Activated T-helper 1 cell treated with anti-CD3 and anti-CD28 coated beads, Interleukin-12 subunit alpha, Interleukin-12 subunit beta, Interleukin-2, Interleukin-4 antibody, amounts not matched to agents 30 ng/mL and 10 ng/mL and 1 ng/mL, durations not matched to agents 14 hours and 24 hours and 36 hours (primary cell): ENCODE measurements around the gene FBXO47. TPM values are rescaled to one million over a fixed set of nuclear protein-coding genes. Genes with fewer than 3 reads are reported as not detected.
"Not testable (repeated sequence)": the region's sequence is repeated elsewhere in the genome, so short reads cannot be mapped to it uniquely, and the experiment has no call there.

Source experiments
- DNase-seq: peaks from one replicate; pipeline ENCODE4 v3.0.0; 2021; ENCODE audit warnings: low spot score
- H3K27ac Mint-ChIP-seq: one replicate; pipeline ENCODE4 v1.8.0; 2021; ENCODE audit warnings: mild to moderate bottlenecking, mixed read lengths
- H3K27me3 Mint-ChIP-seq: one replicate; pipeline ENCODE4 v1.8.0; 2022; ENCODE audit warnings: mild to moderate bottlenecking, moderate library complexity, mixed read lengths; ENCODE audit not compliant: insufficient read depth
- H3K36me3 Mint-ChIP-seq: one replicate; pipeline ENCODE4 v1.8.0; 2021; ENCODE audit warnings: low read depth, mixed read lengths
- H3K4me1 Mint-ChIP-seq: one replicate; pipeline ENCODE4 v1.8.0; 2021; ENCODE audit warnings: low read depth, mixed read lengths
- H3K4me3 Mint-ChIP-seq: one replicate; pipeline ENCODE4 v1.8.0; 2021; ENCODE audit warnings: mild to moderate bottlenecking, moderate library complexity, mixed read lengths
- H3K9me3 Mint-ChIP-seq: one replicate; pipeline ENCODE4 v1.8.0; 2021; ENCODE audit warnings: mixed read lengths
- intact Hi-C: fragments of 100-400 bp; cut with micrococcal nuclease; formaldehyde crosslinking; loops from one replicate; pipeline ENCODE4 v1.15.1; 2024
- total RNA-seq: library from RNA; stranded (reverse); gene quantifications from 2 replicates; pipeline ENCODE4 v1.2.3, GENCODE V29; 2022

FBXO47 gene
- total RNA-seq, 1 donor from 2014 or later = 0.08 TPM

DNA sequence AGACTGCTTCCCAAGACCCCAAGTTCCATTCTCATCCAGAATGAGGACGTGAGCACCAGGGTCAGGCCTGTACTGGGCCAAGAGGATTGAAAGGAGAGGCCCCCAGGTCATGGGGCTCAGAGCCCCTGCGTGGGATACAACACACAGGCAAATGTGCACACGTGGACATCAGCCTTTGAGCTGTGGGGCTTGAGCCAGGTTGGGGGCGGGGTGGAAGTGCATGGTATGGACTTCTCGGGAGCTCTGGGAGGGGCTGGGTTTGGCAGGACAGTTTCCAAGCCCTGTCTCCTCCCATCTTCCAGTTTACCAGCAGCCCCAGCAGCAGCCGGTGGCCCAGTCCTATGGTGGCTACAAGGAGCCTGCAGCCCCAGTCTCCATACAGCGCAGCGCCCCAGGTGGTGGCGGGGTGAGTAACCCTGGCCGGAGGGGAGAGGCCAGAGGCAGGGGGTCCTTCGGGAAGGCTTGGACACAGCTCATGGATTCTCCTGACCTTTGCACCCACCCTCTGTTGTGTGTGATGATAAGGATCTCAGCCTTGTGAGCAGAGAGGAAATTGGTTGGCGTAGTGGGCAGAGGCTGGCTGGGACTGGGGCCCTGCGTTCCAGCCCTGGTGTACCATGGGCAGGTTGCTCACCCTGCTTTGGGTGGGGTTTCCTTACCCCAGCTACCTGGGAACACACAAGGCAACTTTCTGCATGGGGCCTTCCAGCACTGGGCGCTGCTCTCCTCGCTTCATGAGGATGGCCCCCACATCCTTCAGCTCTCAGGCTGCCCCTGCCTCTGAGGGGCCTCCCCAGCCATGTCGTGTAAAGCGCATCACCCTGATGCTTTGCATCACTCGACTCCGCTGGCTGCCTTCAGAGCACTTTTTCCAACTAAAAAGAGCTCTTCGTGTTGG, 52.2 kb downstream of the FBXO47 start:
- Mint-ChIP-seq H3K4me1 (no peaks in the 10 kb centered on the region), H3K27ac (no peak overlapping the region), H3K9me3 (no peaks in the 10 kb centered on the region), H3K27me3 (no peaks in the 10 kb centered on the region), H3K36me3 (peaks cover 21% of the 10 kb centered on the region), H3K4me3 (no peak overlapping the region)
- no peak for DNase-seq
- intact Hi-C loops = no loop called here

DNA sequence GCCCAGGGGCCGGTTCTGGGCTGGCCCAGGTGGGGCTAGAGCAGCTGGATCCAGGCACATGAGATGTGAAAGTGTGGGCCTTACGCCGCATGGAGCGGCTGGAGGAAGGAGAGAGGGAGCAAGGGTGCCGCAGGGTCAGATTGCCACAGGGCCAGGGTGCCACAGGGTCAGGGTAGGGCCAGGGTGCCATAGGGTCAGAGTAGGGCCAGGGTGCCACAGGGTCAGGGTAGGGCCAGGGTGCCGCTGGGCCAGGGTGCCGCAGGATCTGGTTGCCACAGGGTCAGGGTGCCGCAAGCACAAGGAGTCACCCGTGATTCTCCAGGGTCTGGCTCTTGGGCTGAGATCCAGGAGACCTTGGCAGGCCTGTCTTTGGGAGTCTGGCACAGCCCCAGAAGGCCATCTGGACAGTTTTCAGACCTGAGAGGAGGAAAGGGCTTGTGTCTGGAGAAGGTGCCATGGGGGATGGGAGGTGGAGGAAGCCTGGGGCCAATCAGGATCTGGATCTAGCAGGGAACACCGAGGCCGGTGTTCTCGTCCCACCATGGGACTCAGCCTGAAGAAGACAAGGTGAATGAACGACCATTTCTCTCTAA, 54.9 kb downstream of the FBXO47 start:
- Mint-ChIP-seq H3K9me3 (no peaks in the 10 kb centered on the region), H3K36me3 (peaks cover 18% of the 10 kb centered on the region), H3K27ac (peak overlapping the region; percentile 73), H3K27me3 (no peaks in the 10 kb centered on the region), H3K4me1 (no peaks in the 10 kb centered on the region), H3K4me3 (no peak overlapping the region)
- DNase-seq = no peak
- intact Hi-C loops = no loop called here

DNA sequence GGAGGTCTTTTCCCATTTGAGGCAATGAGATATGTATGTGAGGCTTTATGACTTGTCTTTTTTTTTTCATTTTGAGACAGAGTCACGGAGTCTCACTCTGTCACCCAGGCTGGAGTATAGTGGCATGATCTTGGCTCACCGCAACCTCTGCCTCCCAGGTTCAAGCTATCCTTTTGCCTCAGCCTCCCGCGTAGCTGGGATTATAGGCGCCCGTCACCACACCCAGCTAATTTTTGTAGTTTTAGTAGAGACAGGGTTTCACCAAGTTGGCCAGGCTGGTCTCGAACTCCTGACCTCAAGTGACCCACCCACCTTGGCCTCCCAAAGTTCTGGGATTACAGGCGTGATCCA, 55.5 kb downstream of the FBXO47 start:
- intact Hi-C loops, DNase-seq, H3K27me3 Mint-ChIP-seq, H3K27ac Mint-ChIP-seq, H3K4me1 Mint-ChIP-seq, H3K9me3 Mint-ChIP-seq, H3K4me3 Mint-ChIP-seq: not testable (repeated sequence)
- peaks cover 15% of the 10 kb centered on the region for H3K36me3 Mint-ChIP-seq

DNA sequence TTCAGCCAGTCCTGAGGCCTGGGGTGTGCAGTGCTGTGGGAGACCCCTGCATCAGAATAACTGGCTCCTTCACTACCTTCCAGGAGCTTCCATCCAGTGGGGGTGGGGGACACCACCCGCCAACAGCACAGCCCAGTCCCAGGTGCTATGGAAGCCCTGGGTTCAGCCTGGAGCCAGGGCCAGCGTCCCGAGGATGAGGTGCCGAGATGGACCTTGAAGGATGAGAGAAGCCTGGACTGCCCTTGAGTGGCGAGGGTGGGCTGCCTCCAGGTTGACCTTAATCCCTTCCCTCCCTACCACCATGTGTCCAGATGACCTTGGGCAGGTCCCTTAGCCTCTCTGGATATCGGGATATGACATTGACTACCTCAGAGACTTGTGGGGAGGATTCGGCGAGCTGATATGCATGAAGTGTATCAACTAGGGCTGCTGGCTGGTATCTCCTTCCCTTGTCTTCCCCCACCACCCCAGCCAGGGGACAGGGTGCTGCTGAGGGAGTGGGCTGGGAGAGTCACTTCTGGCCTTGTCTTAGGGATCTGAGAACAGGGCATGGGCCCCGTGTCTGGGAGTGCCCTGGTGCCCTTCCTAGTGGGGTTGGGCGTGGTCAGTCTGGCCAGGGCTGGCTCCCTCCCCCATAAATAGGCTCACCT, 56.0 kb downstream of the FBXO47 start:
- intact Hi-C loops = no loop called here

DNA sequence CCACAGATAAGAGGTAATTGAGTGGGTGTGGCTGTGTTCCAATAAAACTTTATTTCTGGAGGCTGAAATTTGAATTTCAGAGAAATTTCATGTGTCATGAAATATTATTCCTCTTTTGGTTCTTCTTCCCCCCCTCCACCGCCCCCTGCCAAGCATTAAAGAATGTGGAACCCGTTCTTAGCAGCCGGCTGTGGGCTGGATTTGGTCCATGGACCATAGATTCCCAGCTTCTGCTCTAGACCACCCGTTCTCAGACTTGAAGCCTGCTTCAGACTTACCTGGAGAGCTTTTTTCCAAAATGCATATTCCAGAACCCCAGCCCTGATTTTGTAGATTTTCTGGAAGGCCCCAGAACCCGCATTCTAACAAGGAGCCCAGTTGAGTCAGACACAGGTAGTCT, 56.9 kb downstream of the FBXO47 start:
- H3K27ac Mint-ChIP-seq = no peak overlapping the region
- no peak for DNase-seq
- no peak overlapping the region for H3K4me3 Mint-ChIP-seq
- no peaks in the 10 kb centered on the region for H3K27me3 Mint-ChIP-seq
- intact Hi-C loops = no loop called here
- no peaks in the 10 kb centered on the region for H3K9me3 Mint-ChIP-seq
- no peaks in the 10 kb centered on the region for H3K4me1 Mint-ChIP-seq
- peaks cover 16% of the 10 kb centered on the region for H3K36me3 Mint-ChIP-seq

More for the DNA sequence above, 56.0 kb downstream of the FBXO47 start:
- H3K4me1 Mint-ChIP-seq = no peaks in the 10 kb centered on the region
- no peak overlapping the region for H3K27ac Mint-ChIP-seq
- H3K4me3 Mint-ChIP-seq = no peak overlapping the region
- no peak for DNase-seq
- H3K27me3 Mint-ChIP-seq = no peaks in the 10 kb centered on the region
- peaks cover 14% of the 10 kb centered on the region for H3K36me3 Mint-ChIP-seq
- no peaks in the 10 kb centered on the region for H3K9me3 Mint-ChIP-seq

DNA sequence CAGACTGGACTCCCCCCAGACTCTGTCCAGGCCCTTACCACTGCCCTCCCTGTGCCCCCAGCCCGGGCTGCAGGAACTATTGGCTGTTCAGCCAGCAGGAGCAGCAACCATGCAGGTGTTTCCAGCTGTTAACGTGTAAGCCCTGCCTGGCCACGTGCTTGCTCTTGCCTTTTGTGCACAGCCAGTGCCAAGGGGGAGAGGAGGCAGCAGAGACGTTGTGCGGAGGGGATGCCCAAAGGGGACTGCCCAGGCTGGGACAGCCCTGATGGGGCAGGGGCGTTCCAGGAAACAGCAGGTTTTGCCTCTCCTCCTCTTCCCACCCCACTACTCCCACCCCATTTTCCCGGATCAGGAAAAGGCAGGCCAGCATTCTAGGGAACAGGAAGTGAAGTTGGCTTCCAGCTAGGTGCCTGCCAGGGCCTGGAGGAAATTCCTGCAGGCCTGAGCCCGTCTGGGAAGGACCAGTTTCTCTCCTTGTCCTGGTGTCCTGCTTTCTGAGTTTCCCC, 58.5 kb downstream of the FBXO47 start:
- Mint-ChIP-seq H3K36me3 (peaks cover 20% of the 10 kb centered on the region), H3K4me1 (peaks cover 2% of the 10 kb centered on the region), H3K4me3 (no peak overlapping the region), H3K27me3 (no peaks in the 10 kb centered on the region), H3K27ac (peak overlapping the region; percentile 12), H3K9me3 (no peaks in the 10 kb centered on the region)
- intact Hi-C loops = no loop called here
- no peak for DNase-seq

DNA sequence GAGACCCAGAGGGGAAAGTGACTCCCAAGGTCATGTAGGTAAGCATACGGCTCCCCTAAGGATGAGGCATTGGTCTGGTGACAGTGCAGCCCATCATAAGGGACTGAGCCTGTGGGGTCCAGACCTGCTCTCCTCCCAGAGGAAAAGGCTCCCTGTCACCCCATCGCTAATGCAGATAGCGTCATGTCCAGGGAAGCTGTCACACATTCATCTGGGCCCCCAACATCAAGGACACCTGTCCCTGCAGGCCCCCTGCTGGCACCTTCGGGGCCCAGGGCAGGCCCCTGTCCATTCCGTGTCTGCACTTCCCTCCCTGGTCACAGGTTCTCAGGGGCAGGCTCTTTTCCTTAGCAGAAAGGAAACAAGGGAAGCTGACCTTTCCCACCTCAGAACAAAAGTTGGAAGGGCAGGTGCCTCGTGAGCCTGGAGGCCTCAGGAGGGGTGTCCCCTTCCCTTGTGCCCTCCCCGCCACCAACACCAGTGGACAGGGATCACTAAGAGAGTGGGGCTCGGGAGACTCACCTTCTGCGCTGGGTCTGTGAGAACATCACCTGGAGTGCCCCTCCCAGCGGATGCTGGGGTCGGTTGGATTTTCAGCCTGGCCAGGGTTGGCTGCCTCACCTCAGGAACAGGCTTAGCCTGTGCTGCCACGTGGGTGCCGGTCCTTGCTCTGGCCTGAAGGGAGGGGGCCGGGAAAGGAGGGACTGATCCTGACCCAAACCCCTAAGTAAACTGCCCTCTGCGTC, 59.1 kb downstream of the FBXO47 start:
- intact Hi-C loops = no loop called here
- H3K36me3 Mint-ChIP-seq = peaks cover 23% of the 10 kb centered on the region
- H3K9me3 Mint-ChIP-seq = no peaks in the 10 kb centered on the region
- peaks cover 8% of the 10 kb centered on the region for H3K4me1 Mint-ChIP-seq
- no peak overlapping the region for H3K4me3 Mint-ChIP-seq
- peak overlapping the region; percentile 58 for H3K27ac Mint-ChIP-seq
- no peaks in the 10 kb centered on the region for H3K27me3 Mint-ChIP-seq
- no peak for DNase-seq

DNA sequence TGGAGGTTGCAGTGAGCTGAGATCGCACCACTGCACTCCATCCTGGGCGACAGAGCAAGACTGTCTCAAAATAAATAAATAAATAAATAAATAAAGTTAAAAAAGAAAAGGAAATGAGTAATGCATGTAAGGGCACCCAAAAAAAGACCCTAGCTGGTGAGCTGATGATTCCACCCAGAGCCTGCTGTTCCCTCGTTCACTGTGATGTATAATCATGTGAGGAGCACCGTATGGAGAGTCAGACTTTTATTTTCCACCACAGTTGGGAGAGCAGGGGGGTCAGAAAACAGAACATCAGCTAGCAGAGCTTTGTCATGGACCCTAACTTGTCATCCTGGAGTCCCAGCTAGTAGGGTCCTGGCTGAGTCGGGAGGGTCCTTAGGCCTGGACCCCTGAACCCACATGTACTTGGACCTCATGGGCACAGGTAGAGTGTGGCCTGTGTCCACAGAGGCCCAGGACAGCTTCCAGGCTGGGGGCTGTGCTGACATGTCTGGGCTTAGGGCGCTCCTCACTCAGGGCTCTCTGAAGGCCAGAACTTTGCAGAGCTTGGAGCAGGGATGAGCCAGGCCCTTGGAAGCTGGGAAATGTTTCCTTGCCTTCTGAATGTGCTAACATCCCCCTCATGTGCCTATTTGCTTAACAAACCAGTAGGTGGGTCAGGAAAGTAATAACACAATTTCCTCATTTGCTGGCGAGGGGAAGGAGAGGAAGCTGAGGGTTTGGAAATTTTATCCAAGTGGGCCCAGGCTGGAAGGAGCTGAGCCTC, 60.6 kb downstream of the FBXO47 start:
- H3K36me3 Mint-ChIP-seq = peaks cover 29% of the 10 kb centered on the region
- H3K9me3 Mint-ChIP-seq = no peaks in the 10 kb centered on the region
- H3K4me1 Mint-ChIP-seq = peaks cover 11% of the 10 kb centered on the region
- no peaks in the 10 kb centered on the region for H3K27me3 Mint-ChIP-seq
- no peak for DNase-seq
- no peak overlapping the region for H3K4me3 Mint-ChIP-seq
- intact Hi-C loops = no loop called here
- H3K27ac Mint-ChIP-seq = no peak overlapping the region

DNA sequence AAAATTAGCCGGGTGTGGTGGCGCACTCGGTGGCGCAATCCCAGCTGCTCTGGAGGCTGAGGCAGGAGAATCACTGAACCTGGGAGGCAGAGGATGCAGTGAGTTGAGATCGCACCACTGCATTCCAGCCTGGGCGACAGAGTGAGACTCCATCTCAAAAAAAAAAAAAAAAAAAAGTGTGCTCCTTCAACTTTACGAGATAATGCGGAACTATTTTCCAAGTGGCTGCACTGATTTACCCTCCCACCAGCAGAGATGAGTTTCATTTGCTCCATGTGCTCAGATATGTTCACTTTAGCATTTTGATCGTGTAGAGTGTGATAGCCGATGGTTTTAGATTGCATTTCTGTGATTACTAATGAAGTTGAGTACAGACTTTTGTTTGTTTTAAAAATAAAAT, 61.8 kb downstream of the FBXO47 start:
- Mint-ChIP-seq H3K4me1 (peaks cover 20% of the 10 kb centered on the region), H3K36me3 (peaks cover 34% of the 10 kb centered on the region), H3K4me3 (no peak overlapping the region), H3K9me3 (no peaks in the 10 kb centered on the region), H3K27ac (no peak overlapping the region), H3K27me3 (no peaks in the 10 kb centered on the region)
- DNase-seq = no peak
- intact Hi-C loops = no loop called here

DNA sequence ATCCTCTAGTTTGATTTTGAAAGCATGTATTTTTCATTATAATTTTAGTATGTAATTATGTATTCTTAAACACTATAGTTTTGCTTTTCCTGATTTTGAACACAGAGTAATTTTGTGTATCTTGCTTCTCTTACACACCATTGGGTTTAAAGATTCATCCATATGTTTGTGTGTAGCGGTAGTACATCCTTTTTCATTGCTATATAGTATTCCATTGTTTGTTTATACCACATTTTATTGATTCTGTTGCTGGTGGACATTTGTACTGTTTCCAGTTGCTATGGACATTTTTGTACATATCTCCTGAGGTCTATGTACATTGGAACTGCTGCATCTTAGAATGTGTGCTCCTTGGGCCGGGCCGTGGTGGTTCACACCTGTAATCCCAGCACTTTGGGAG, 62.3 kb downstream of the FBXO47 start:
- H3K27ac Mint-ChIP-seq = no peak overlapping the region
- no peaks in the 10 kb centered on the region for H3K9me3 Mint-ChIP-seq
- H3K36me3 Mint-ChIP-seq = peaks cover 31% of the 10 kb centered on the region
- H3K27me3 Mint-ChIP-seq = no peaks in the 10 kb centered on the region
- peaks cover 20% of the 10 kb centered on the region for H3K4me1 Mint-ChIP-seq
- DNase-seq = no peak
- no peak overlapping the region for H3K4me3 Mint-ChIP-seq
- intact Hi-C loops = no loop called here

DNA sequence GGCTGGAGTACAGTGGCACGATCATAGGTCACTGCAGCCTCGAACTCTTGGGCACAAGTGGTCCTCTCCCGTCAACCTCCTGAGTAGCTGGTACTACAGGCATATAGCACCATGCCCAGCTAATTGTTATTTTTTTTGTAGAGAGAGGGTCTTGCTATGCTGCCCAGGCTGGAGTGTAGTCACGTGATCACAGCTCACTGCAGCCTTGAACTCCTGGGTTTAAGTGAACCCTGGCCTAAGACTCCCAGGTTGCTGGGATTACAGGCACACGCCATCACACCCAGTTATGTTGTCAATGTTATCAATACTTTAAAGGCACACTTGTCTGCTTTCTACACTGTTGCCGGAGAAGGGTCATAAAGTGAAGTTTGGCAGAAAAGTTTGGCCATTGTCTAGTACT, 63.8 kb downstream of the FBXO47 start:
- intact Hi-C loops = no loop called here
- DNase-seq = no peak
- H3K27ac Mint-ChIP-seq = peak overlapping the region; percentile 65
- H3K36me3 Mint-ChIP-seq = peaks cover 39% of the 10 kb centered on the region
- H3K4me1 Mint-ChIP-seq = peaks cover 34% of the 10 kb centered on the region
- H3K9me3 Mint-ChIP-seq = no peaks in the 10 kb centered on the region
- no peak overlapping the region for H3K4me3 Mint-ChIP-seq
- H3K27me3 Mint-ChIP-seq = no peaks in the 10 kb centered on the region

DNA sequence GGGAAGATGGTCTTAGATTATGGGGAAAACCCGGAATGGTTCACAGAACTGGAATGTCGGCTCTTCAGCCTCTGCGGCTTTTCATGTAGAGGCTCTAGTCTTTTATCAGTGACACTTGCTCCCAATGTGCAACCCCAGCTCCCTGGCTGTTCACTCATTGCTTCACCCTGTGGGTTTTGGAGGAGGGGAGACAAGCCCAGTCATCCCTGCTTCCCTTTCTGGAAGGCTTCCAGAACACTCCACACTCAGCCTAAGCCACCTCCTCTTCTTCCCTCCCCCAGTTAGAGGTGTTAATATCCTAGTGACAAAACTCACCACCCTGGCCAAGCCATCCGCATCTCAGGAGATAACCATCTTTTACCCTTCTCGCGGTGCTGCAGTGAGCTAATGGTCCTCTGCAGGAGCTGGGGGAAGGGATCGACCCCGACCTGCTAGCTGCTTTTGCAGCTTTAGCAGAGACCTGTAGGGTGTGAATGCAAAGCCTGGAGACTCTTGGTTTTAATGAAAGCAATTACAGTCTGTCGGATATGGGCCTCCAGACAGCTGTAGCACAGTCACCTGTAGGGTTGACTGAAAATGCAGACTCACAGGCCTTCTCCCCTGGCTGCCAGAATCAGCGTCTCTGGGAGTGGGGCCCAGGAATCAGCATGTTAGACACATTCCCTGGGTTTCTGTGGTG, 66.1 kb downstream of the FBXO47 start:
- Mint-ChIP-seq H3K4me3 (peak overlapping the region; percentile 26), H3K36me3 (peaks cover 44% of the 10 kb centered on the region), H3K4me1 (peaks cover 48% of the 10 kb centered on the region), H3K27me3 (no peaks in the 10 kb centered on the region), H3K9me3 (no peaks in the 10 kb centered on the region), H3K27ac (peak overlapping the region; percentile 78)
- DNase-seq = no peak
- intact Hi-C loops = no loop called here
